HepG2 (cell line): ENCODE data around the gene PTPRU. TPM values are rescaled to one million over a fixed set of nuclear protein-coding genes. Genes with fewer than 3 reads are reported as not detected.

Experiments
- AKAP8 ChIP-seq: sonication (generic); formaldehyde crosslinking; IDR thresholded peaks from 2 replicates; pipeline ENCODE4 v1.5.1; 2020; ENCODE audit warnings: mild to moderate bottlenecking, missing genetic modification reagents
- ATAD3A ChIP-seq: sonication (generic); formaldehyde crosslinking; IDR thresholded peaks from 2 replicates; pipeline ENCODE4 v1.4.0; 2020; ENCODE audit warnings: missing genetic modification reagents
- BORCS8-MEF2B ChIP-seq: sonication (generic); formaldehyde crosslinking; IDR thresholded peaks from 2 replicates; pipeline ENCODE4 v1.8.0; 2022; ENCODE audit warnings: mild to moderate bottlenecking, missing genetic modification reagents
- ERF ChIP-seq: IDR thresholded peaks from 2 replicates; pipeline ENCODE4 v1.6.1; 2018; ENCODE audit warnings: missing biosample characterization, missing genetic modification reagents
- HNRNPLL ChIP-seq: fragments of 200-400 bp; formaldehyde crosslinking; IDR thresholded peaks from 2 replicates; pipeline ENCODE4 v1.6.1; 2017; ENCODE audit warnings: mild to moderate bottlenecking, low read depth, low read length; ENCODE audit not compliant: poor library complexity, severe bottlenecking
- IRF9 ChIP-seq: sonication (generic); formaldehyde crosslinking; IDR thresholded peaks from 2 replicates; pipeline ENCODE4 v1.8.0; 2022; ENCODE audit warnings: missing genetic modification reagents, mild to moderate bottlenecking, borderline replicate concordance
- KDM3A ChIP-seq: IDR thresholded peaks from 2 replicates; pipeline ENCODE4 v1.6.1; 2018; ENCODE audit warnings: low read depth, missing compliant biosample characterization
- MTA1 ChIP-seq: sonication (generic); formaldehyde crosslinking; IDR thresholded peaks from 2 replicates; pipeline ENCODE4 v1.4.0; 2020; ENCODE audit warnings: missing genetic modification reagents, mild to moderate bottlenecking, borderline replicate concordance
- MYNN ChIP-seq: sonication (generic); formaldehyde crosslinking; IDR thresholded peaks from 2 replicates; pipeline ENCODE4 v1.4.0; 2020; ENCODE audit warnings: mild to moderate bottlenecking, low read depth, missing genetic modification reagents
- NFAT5 ChIP-seq: sonication (generic); formaldehyde crosslinking; IDR thresholded peaks from 2 replicates; pipeline ENCODE4 v1.4.0; 2020; ENCODE audit warnings: missing genetic modification reagents
- NFYB ChIP-seq: sonication (generic); formaldehyde crosslinking; IDR thresholded peaks from 2 replicates; pipeline ENCODE4 v1.4.0; 2020; ENCODE audit warnings: missing genetic modification reagents
- NPAS2 ChIP-seq: sonication (generic); formaldehyde crosslinking; IDR thresholded peaks from 2 replicates; pipeline ENCODE4 v1.8.0; 2022; ENCODE audit warnings: mild to moderate bottlenecking, missing genetic modification reagents, borderline replicate concordance
- SIN3A ChIP-seq: IDR thresholded peaks from 2 replicates; pipeline ENCODE4 v1.6.1; 2011; ENCODE audit warnings: low read depth, mild to moderate bottlenecking, control low read depth, low read length, borderline replicate concordance
- TOPORS ChIP-seq: sonication (generic); formaldehyde crosslinking; IDR thresholded peaks from 2 replicates; pipeline ENCODE4 v1.8.0; 2023; ENCODE audit warnings: mild to moderate bottlenecking, missing genetic modification reagents
- ZMAT3 ChIP-seq: sonication (generic); formaldehyde crosslinking; conservative IDR thresholded peaks from 2 replicates; pipeline ENCODE4 v1.7.0; 2021; ENCODE audit warnings: missing genetic modification reagents
- ZMYM2 ChIP-seq: sonication (generic); formaldehyde crosslinking; IDR thresholded peaks from 2 replicates; pipeline ENCODE4 v1.8.0; 2022; ENCODE audit warnings: mild to moderate bottlenecking, missing genetic modification reagents
- ZNF430 ChIP-seq: sonication (generic); formaldehyde crosslinking; IDR thresholded peaks from 2 replicates; pipeline ENCODE4 v1.9.0; 2021; ENCODE audit warnings: mild to moderate bottlenecking, missing genetic modification reagents
- ZNF737 ChIP-seq: sonication (generic); formaldehyde crosslinking; IDR thresholded peaks from 2 replicates; pipeline ENCODE4 v1.5.0; 2020; ENCODE audit warnings: missing genetic modification reagents, mild to moderate bottlenecking, borderline replicate concordance
- polyA plus RNA-seq, 8 experiments: library from polyadenylated mRNA; depleted of rRNA in 3 of 8; stranded (reverse) in 7 of 8; unstranded in 1 of 8; fragments of >200 nt; fragmentation: Illumina TruSeq in 4 of 8; extraction: Trizol in 4 of 8; gene quantifications; 2 replicates each; pipeline versions ENCODE4 v1.2.1 to v1.2.3, GENCODE V29; 2011 to 2016; ENCODE audit warnings: low read depth in 4 of 8, missing spikeins in 1 of 8, mixed read lengths in 1 of 8; ENCODE audit not compliant: insufficient read depth in 1 of 8
- total RNA-seq, 5 experiments: library from RNA; depleted of rRNA; stranded (reverse); fragments of >200 nt; fragmentation: Illumina TruSeq; extraction: Trizol; gene quantifications; 2 replicates each; pipeline ENCODE4 v1.2.3, GENCODE V29; 2016; ENCODE audit warnings: low read depth in 1 of 5
- TF ChIP-seq, protein P1 (sequence below): IDR thresholded peaks from 2 replicates; pipeline ENCODE4 v1.6.1; 2012; ENCODE audit warnings: low read length, improper control_type of control experiment
- TF ChIP-seq, protein P2 (sequence below): sonication (generic); formaldehyde crosslinking; IDR thresholded peaks from 2 replicates; pipeline ENCODE4 v1.5.0; 2020; ENCODE audit warnings: missing genetic modification reagents

PTPRU gene
- total and polyA plus RNA-seq, 2 of the 13 experiments (the other 11 are each of a cell fraction or from before 2014, with no cell fraction given) = 21.6 to 22.3 TPM

- TF ChIP-seq MYNN (CRISPR knock-in tag) (no peak), KDM3A (no peak), NPAS2 (CRISPR knock-in tag) (no peak), ZMAT3 (CRISPR knock-in tag) (peak; percentile 58; the same call in 1 of the 2 replicates), BORCS8-MEF2B (CRISPR knock-in tag) (no peak), HNRNPLL (peak; percentile 29), ERF (CRISPR knock-in tag) (no peak), NFYB (CRISPR knock-in tag) (no peak), SIN3A (no peak), NFAT5 (CRISPR knock-in tag) (no peak), ZMYM2 (CRISPR knock-in tag) (no peak), ZNF430 (no peak), ZNF737 (CRISPR knock-in tag) (no peak), AKAP8 (CRISPR knock-in tag) (no peak), MTA1 (no peak), ATAD3A (CRISPR knock-in tag) (no peak), IRF9 (CRISPR knock-in tag) (0 out of 2 replicates have a peak, but pooled peaks have one; percentile 9), TOPORS (CRISPR knock-in tag) (no peak)
- TF ChIP-seq, protein P1, sequence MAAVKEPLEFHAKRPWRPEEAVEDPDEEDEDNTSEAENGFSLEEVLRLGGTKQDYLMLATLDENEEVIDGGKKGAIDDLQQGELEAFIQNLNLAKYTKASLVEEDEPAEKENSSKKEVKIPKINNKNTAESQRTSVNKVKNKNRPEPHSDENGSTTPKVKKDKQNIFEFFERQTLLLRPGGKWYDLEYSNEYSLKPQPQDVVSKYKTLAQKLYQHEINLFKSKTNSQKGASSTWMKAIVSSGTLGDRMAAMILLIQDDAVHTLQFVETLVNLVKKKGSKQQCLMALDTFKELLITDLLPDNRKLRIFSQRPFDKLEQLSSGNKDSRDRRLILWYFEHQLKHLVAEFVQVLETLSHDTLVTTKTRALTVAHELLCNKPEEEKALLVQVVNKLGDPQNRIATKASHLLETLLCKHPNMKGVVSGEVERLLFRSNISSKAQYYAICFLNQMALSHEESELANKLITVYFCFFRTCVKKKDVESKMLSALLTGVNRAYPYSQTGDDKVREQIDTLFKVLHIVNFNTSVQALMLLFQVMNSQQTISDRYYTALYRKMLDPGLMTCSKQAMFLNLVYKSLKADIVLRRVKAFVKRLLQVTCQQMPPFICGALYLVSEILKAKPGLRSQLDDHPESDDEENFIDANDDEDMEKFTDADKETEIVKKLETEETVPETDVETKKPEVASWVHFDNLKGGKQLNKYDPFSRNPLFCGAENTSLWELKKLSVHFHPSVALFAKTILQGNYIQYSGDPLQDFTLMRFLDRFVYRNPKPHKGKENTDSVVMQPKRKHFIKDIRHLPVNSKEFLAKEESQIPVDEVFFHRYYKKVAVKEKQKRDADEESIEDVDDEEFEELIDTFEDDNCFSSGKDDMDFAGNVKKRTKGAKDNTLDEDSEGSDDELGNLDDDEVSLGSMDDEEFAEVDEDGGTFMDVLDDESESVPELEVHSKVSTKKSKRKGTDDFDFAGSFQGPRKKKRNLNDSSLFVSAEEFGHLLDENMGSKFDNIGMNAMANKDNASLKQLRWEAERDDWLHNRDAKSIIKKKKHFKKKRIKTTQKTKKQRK = no peak
- TF ChIP-seq, protein P2, sequence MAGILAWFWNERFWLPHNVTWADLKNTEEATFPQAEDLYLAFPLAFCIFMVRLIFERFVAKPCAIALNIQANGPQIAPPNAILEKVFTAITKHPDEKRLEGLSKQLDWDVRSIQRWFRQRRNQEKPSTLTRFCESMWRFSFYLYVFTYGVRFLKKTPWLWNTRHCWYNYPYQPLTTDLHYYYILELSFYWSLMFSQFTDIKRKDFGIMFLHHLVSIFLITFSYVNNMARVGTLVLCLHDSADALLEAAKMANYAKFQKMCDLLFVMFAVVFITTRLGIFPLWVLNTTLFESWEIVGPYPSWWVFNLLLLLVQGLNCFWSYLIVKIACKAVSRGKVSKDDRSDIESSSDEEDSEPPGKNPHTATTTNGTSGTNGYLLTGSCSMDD (CRISPR knock-in tag) = no peak
Measured at GRCh38 chr1:29236712-29237128, 398 bp downstream of the PTPRU start (continued).
